Inflammatory macrophage treated with lipopolysaccharide for 4 hours (primary cell): Measurements from ENCODE around the gene CACTIN.
"Not testable (repeated sequence)": the region's sequence is repeated elsewhere in the genome, so short reads cannot be mapped to it uniquely, and the experiment has no call there.

Experiments used
- DNase-seq: peaks from one replicate; pipeline ENCODE4 v3.0.0-alpha.2; 2020

Gene CACTIN

DNA sequence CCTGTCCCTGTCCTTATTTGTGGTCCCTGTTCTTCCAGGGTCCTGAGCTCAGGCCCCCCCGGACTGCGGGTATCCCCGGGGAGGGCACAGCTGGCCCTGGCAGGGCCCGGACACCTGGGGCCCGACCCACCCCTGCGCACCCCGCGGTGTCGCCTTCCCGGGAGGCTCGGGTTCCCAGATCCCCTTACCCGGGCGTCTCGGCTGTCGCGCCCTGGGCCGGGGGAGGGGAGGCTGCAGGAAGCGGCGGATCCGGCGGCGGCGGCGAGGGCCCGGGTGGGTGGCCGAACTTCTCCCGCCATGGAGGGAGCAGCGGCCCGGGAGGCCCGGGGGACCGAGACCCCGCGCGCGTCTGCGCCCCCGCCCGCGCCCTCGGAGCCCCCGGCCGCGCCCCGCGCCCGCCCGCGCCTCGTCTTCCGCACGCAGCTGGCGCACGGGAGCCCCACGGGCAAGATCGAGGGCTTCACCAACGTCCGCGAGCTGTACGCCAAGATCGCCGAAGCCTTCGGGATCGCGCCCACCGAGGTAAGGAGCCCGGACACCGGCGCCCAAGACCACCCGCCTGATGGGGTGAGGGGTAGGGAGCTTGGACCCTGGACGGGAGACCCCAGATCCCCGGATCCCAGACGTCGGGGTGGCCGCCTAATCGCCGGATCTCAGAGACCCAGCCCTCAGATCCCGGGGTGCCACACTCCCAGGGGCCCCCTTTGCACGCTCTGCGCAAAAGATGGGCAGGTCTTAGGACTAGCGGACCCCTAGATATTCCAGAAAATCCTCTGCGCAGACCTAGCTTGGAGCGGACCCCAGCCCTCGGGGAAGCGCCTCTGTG is 41.1 kb downstream of the CACTIN start, which contains the start of gene GIPC3:
Gene GIPC3, plus strand, starts transcription at position 178 of the 826 bp plus-strand sequence. Its CDS starts 120 bp downstream, at position 298.
- DNase-seq: no peak

DNA sequence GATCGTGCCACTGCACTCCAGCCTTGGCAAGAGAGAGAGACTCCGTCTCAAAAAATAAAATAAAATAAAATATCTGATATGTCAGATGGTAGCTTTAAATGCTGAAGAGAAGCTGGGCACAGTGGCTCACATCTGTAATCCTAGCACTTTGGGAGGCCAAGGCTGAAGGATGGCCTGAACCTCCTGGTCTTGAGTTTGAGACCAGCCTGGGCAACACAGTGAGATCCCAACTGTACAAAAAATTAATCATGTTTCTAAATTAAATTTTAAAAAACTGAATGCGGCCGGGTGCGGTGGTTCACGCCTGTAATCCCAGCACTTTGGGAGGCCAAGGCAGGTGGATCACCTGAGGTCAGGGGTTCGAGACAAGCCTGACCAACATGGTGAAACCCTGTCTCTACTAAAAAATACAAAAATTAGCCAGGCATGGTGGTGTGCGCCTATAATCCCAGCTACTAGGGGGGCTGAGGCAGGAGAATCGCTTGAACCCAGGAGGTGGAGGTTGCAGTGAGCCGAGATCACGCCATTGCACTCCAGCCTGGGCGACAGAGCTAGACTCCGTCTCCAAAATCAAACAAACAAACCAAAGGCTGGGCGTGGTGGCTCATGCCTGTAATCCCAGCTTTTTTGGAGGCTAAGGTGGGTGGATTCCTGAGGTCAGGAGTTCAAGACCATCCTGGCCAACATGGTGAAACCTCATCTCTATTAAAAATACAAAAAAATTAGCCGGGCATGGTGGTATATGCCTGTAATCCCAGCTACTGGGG is 42.4 kb downstream of the CACTIN start:
- DNase-seq: not testable (repeated sequence)

DNA sequence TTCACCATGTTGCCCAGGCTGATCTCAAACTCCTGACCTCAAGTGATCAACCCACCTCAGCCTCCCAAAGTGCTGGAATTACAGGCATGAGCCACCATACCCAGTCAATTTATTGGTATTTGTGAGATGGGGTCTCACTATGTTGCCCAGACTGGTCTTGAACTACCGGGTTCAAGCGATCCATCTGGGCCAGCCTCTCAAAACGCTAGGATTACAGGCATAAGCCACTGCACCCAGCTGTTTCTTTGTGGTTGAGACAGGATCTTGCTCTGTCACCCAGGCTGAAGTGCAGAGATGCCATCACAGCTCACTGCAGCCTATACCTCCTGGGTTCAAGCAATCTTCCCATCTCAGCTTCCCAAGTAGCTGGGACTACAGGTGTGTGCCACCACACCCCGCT is 44.8 kb downstream of the CACTIN start:
- DNase-seq: not testable (repeated sequence)

DNA sequence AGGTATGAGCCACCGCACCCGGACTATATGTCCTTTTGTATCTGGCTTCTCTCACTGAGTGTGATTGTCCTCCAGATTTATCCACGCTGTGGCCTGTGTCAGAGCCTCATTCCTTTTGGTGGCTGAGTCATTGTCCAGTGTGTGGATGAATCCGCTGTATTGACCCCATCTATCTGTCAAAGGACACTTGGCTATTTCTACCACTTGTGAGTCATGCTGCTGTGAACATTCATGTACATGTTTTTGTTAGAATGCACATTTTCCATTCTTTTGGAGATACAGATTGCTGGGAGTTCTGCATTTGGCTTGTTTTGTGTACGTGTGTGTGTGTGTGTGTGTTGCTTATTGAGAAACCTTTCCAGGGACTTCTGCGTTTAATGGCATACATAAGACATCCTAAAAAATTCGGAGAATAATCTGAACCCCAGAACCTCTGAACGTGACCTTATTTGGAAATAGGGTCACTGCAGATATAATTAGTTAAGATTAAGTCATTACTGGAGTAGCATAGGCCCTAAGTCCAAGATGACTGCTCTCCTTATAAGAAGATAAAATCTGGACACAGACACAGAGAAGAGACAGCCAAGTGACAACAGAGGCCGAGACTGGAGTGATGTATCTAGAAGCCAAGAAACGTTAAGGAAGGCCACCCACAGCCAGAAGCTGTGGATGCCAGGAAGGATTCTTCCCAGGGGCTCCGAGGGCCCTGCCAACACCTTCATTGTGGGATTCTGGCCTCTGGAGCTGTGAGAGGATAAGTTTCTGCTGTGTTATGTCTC is 46.2 kb downstream of the CACTIN start:
- DNase-seq: peak; percentile 77

DNA sequence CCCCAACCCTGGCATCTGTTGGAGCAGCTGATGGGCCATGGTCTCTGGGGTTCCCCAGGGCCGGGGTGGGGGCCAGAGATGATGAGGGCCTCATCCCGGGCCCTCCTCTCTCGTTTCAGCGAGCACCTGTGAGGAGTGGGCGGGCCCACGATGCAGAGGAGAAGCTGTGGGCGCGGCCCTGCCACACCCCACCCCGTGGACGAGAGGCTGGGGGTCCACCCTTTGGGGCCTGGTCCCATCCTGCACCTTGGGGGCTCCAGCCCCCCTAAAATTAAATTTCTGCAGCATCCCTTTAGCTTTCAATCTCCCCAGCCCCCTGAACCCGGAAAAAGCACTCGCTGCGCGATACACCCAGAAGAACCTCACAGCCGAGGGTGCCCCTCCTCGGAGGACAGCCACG is 48.2 kb downstream of the CACTIN start:
- DNase-seq: no peak

DNA sequence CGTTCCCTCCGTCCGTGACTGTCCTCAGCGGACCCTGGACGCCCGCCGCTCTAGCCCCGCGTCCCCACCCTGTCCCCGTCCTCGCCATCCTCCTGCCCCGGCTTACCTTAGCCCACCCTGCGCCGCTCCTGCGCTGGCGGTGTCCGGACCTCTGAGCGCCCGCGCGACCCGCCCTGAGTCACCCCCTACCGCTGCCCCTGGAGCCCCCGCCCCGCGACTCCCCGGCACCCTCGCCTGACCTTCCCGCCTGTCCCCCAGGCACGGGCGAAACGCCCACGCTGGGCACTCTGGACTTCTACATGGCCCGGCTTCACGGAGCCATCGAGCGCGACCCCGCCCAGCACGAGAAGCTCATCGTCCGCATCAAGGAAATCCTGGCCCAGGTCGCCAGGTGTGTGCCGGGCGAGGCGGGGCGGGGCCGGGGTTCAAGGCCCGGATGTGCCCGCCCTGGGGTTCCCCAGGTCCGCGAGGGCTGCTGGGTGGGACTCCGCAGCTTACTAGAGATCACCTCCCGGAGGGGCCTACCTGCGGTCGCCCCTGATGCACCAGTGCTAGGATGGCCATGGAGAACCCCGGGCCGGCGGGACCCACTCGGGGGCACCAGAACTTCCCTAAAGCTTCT is 48.8 kb downstream of the CACTIN start:
- DNase-seq: no peak

DNA sequence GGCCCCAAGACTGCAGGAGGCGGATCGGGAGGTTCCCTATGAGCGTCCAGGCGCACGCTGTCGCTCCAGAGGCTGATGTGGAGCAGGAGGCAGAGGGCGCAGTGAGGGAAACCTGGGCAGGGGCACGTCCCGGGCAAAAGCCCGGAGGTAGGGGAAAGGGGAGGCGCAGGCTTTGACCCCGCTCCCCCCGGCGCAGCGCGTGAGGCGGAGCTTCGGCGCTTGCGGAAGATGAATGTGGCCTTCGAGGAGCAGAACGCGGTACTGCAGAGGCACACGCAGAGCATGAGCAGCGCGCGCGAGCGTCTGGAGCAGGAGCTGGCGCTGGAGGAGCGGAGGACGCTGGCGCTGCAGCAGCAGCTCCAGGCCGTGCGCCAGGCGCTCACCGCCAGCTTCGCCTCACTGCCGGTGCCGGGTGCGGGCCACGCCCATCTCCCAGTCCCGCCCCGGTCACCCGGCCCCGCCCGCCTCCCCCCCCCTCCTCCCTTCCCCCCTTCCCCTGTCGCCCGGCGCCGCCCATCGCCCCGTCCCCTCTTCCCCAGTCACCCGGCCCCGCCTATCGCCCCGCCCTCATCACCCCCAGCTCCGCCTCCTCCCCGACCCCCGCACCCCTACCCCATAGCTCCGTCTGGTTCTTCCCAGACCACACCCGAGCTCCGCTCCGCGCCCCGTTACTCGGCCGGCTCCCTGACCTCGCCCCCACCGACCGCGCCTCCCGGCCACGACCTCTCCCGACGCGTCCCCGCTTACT is 49.7 kb downstream of the CACTIN start:
- no peak for DNase-seq

DNA sequence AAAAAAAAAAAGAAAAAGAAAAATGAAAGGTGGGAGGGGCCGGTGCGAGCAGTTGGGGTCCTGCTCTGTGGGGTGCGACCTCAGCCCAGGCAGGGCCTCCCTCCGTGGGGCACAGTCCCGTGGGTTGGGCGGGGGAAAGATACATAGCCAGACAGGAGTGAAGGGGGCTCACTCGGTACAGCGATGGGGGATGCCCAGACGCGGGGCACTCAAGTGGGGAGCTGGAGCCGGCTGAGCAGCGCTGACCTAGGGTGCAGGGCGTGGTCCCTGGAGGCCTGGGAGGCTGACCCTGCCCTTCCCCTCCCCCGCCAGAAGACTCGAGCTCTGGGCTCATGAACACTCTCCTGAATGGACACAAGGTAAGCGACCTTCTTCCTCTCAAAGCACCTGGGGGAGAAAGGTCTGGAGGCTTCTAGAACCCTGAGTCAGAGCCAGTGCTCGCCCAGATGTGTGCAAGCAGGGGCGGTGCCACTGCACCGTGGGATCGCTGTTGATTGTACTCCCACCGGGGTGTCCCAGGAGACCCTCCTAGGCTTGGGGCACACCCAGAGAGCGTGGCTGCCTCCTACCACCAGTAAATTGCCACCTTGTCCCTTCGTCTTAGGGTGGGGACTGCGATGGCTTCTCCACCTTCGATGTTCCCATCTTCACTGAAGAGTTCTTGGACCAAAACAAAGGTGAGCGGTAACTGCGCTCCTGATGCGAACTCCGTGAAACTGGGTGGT is 50.5 kb downstream of the CACTIN start:
- DNase-seq: no peak

DNA sequence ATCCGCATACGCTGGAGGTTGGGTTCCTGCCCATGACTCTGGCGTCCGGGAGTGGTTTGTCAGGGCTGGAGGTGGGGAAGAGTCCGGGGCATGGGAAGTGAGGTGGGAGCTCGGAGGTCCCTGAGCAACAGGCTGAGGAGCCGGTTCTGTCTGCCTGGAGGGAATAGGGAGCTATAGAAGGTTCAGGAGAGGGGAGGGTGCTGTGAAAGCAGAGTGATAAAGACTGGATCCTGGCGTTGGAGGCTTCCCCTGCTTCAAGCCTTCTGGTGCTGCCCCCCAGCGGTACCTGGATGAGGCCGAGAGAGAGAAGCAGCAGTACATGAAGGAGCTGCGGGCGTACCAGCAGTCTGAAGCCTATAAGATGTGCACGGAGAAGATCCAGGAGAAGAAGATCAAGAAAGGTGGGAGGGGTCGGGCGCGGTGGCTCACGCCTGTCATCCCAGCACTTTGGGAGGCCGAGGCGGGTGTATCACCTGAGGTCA is 51.3 kb downstream of the CACTIN start:
- DNase-seq: no peak

DNA sequence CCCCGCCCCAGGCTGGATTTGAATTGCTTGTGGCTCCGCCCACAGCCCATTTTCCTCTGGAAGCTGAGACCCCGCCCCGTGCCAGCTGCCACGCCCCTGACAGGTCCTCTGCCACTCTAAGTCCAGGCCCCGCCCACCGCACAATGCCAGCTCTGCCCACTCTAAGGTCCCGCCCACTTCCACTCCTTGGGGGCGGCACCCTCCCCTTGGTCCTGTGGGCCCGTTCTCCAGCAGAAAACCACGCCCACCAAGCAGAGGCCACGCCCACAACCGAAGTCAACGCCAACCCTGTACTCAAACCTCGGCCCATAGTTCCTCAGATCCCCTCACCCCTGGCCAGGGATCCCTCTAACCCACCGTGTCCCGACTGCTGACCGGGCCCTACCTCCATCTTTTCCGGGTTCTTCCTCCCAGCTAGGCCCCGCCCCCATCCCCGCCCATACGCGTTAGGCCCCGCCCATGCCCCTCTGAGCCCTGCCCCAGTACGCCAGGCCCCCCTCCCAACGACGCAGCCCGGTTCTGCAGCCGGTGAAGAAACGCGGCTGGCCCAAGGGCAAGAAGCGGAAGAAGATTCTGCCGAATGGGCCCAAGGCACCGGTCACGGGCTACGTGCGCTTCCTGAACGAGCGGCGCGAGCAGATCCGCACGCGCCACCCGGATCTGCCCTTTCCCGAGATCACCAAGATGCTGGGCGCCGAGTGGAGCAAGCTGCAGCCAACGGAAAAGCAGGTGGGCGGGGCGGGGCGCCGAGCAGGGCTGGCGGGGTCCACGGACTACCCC is 52.5 kb downstream of the CACTIN start:
- DNase-seq: peak; percentile 100

DNA sequence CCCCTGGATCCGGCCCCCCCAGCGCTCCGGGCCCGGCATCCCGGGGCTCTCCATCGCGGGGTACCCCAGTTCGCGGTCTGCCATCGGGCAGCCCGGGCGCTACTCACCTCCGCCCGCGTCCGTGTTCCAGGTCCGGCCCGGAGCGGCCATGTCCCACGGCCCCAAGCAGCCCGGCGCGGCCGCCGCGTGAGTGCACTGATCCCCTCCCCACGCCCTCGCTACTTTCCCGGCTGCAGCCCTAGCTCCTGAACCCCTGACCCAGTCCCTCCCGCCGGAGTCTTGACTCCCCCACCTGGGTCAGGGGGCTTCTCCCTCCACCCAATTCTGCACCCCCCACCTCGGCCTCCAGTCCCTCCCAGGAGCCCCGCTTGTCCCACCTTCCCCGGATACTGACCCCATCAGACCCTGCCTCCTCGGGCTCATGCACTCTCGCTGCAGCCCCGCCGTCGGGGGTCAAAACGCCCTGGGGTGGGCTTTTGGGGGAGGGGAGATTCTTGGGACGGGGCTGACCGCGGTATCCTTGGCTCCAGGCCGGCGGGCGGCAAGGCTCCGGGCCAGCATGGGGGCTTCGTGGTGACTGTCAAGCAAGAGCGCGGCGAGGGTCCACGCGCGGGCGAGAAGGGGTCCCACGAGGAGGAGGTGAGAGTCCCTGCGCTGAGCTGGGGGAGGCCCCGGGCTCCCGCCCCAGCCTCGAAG is 53.3 kb downstream of the CACTIN start:
- DNase-seq: no peak

DNA sequence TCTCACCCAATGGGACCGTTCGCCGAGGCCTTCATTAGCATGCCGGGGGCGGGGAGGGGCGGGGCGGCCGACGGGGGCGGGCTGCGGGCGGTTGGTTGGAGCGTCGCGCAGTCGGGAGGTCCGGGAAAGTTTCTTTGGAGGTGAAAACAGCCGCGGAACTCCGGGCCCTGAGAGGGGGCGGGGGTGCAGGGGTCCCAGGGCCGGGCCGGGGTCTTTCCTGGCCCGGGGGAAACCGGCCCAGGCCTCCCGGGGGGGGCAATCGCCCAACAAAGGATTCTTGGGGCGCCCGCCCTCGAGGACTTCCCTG is 53.8 kb downstream of the CACTIN start, which contains the start of gene HMG20B:
Gene HMG20B, plus strand, starts transcription at position 90 of the 307 bp plus-strand sequence. CDS start 366 bp downstream, outside the sequence.
- DNase-seq: no peak

DNA sequence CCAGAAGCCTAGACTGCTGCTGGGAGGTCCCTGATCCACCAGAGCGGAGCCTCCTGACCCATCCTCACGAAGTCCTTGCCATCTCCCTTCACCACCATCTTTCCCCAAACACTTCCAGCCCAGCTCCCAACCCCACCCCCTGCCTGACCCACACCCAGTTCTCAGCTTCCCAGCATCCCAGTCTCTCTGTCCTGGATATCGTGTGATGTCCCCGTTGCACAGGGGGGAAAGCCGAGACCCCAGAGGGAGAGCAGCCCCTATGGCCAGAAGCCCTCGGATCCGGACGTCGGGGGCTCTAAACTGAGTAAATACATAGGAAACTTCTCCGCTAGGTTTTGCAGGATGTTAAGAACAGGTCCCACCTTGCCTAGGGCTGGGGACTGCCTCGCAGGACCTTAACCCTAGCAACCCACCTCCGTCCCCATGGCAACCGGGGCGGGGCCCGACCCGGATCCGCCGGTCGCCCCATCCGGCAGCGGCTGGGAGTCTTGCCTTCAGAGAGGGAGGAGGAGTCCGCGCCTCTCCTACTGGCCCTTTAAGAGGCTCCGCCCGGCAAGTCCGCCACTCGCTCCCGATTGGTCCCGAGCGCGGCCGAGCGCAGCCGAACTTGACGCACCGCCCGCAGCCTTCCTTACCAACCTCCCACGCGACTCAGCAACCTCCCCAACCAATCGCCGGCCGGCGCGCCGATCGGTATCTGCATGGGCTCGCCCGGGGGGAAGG is 54.3 kb downstream of the CACTIN start:
- peak; percentile 100 for DNase-seq

DNA sequence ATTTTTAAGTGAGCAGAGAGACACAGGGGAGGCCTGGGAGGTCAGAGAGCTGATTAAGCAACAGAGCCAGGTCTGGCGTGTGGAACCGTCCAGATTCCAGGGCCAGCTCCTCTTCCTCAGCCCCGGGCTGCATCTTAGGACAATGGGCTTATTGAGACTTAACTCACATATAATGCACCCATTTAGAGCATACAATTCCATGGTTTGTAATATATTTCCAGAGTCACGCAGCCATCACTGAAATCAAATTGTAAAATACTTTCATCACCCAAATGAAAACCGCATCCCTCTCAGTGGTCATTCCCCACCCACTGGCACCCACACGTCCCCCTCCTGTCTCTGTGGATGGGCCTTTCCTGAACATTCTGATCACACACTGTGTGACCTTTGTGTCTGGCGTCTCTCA is 56.0 kb downstream of the CACTIN start:
- peak; percentile 79 for DNase-seq

DNA sequence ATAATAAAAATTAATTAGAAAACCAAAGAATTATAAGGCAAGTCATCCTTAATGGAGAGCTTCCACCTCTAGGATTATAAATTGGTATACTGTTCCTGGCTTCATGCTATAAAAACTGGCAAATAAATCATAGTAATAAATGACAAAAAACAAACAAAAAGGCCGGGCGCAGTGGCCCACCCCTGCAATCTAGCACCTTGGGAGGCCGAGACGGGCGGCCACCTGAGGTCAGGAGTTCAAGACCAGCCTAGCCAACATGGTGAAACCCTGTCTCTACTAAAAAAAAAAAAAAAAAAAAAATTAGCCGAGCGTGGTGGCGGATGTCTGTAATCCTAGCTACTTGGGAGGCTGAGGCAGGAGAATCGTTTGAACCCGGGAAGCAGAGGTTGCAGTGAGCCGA is 56.5 kb downstream of the CACTIN start:
- not testable (repeated sequence) for DNase-seq

DNA sequence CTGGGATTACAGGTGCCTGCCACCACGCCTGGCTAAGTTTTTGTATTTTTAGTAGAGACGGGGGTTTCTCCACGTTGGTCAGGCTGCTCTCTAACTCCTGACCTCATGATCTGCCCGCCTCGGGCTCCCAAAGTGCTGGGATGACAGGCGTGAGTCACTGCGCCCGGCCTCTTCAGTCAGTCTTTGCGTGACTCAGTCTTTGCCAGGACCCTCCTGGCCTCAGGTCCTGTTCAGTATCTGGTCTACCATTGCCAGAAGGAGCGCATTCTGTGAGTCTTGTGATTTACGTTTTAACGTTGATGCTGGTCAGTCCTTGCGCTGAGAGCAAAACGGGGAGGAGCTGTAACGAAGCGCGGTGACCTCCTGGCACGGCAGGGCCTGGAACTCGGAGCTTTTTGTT is 61.5 kb downstream of the CACTIN start:
- no peak for DNase-seq

DNA sequence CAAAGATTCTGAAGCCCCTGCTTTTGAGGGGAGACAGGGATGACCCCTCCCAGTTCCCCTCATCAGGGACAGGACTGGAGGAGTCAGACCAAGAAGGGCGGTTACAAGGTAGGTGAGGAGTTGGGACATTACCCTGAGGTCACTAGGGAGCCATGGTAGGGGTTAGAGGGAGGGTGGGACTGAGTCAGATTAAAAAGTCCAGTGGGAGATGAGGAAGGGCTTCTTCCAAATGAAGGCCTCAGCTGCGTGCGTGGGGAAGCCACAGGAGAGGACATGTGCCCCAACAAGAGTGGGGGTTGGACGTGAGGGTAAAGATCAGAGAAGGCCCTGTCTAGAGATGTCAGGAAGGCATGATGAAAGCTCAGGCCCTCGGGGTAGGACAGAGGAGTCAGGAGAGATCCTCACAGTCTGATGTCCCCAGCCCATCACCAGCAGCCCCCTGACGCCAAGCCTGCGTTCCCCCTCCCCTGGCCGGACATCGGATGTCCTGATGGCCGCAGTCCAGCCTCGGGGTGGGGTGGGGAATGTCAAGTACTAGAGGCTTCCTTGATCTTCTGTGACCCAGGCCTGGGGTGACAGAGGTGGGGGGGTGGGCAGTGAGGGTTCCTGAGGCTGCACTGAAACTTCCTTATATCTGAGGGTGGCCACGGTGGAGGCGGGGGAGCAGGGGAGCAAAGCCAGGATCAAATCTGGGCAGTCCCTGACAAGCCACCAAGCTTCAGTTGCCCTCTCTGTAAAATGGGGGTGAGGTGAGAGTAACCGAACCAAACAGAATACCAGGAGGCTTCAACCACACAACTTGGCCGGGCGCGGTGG is 62.7 kb downstream of the CACTIN start:
- DNase-seq: peak; percentile 55
